ENCODE measurements around the gene ABHD4. TPM values are rescaled to one million over a fixed set of nuclear protein-coding genes. Genes with fewer than 3 reads are reported as not detected.

ABHD4 gene
- total and polyA plus RNA-seq, 2 of the 4 experiments (the other 2 are of a cell fraction): 5.0 to 22.0 TPM

DNA sequence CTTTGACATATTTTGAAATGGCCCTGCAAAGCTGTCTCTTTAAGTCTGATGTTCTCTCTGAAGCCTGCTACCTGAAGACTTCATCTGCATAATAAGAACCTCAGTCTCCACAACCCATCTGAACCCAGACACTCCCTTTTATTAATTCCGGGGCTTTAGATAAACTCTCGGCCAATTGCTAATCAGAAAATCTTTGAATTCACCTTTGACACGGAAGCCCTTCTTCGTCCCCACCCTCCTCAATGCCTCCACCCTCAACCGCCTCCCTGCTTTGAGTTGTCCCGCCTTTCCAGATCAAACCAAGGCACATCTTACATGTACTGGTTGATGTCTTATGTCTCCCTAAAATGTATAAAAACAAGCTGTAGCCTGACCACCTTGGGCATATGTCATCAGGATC lies 28.5 kb downstream of the ABHD4 start:
- no peak overlapping the region for H4K8ac ChIP-seq (ENCODE audit: low read depth in 2 of 2, low read length in 2 of 2)
- in situ Hi-C loops (cut with MboI; ENCODE audit: low sequenced_read_pairs) (no loop called here), dilution Hi-C loops (cut with HindIII; ENCODE audit: low sequenced_read_pairs, unreplicated experiment) (no loop called here), intact Hi-C loops (cut with micrococcal nuclease) (no loop called here)
- no peak overlapping the region for H2AK9ac ChIP-seq (replicated peaks; ENCODE audit: low read depth, low read length, poor library complexity)
- no peak overlapping the region for H3K18ac ChIP-seq (ENCODE audit: low read depth, low read length)
- no peak overlapping the region for H3K23ac ChIP-seq (ENCODE audit: low read depth, low read length)
- H4K20me1 ChIP-seq (ENCODE audit: insufficient read depth, low read length): no peaks in the 10 kb centered on the region
- H3K4me2 ChIP-seq (ENCODE audit: low read depth, low read length): no peak overlapping the region
- peaks cover 8% of the 10 kb centered on the region for H3K4me1 ChIP-seq (ENCODE audit: control insufficient read depth, insufficient read depth, low read length)
- no peak overlapping the region for H3K4me3 ChIP-seq (ENCODE audit: insufficient read depth, low read depth, low read length)
- 70% methylated on average over 2 of the region's 6 CpGs; no CpG with 5 or more reads in 1 of the 2 experiments for WGBS, 2 experiments (ENCODE audit: extremely low coverage in 2 of 2, insufficient read length in 1 of 2)
- no peak overlapping the region for H2AK5ac ChIP-seq (ENCODE audit: low read depth, low read length)
- H2BK15ac ChIP-seq (ENCODE audit: low read depth, low read length): no peak overlapping the region
- no peak overlapping the region for H3K14ac ChIP-seq (replicated peaks; ENCODE audit: low read depth, low read length)
- no peak for DNase-seq
- no peak overlapping the region for H2AFZ ChIP-seq (replicated peaks; ENCODE audit: low read length, poor library complexity)
- no peak for TF ChIP-seq BHLHE40 (IDR thresholded peaks at IDR 0.05; ENCODE audit: low read depth, low read length)
- no peak for TF ChIP-seq RFX5 (IDR thresholded peaks at IDR 0.05; ENCODE audit: low read depth, low read length)
- no peak for TF ChIP-seq RAD21 (IDR thresholded peaks at IDR 0.05; ENCODE audit: low read length)
- TF ChIP-seq, protein P1, sequence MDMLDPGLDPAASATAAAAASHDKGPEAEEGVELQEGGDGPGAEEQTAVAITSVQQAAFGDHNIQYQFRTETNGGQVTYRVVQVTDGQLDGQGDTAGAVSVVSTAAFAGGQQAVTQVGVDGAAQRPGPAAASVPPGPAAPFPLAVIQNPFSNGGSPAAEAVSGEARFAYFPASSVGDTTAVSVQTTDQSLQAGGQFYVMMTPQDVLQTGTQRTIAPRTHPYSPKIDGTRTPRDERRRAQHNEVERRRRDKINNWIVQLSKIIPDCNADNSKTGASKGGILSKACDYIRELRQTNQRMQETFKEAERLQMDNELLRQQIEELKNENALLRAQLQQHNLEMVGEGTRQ (IDR thresholded peaks at IDR 0.05; ENCODE audit: low read depth, low read length): no peak
- no peak for TF ChIP-seq SMC3 (IDR thresholded peaks at IDR 0.05; ENCODE audit: low read depth, low read length)
- TF ChIP-seq POLR2A (IDR thresholded peaks at IDR 0.05; ENCODE audit: low read depth, low read length): no peak
- TF ChIP-seq MXI1 (IDR thresholded peaks at IDR 0.05; ENCODE audit: borderline replicate concordance, low read depth, low read length): no peak
- TF ChIP-seq MAZ (IDR thresholded peaks at IDR 0.05; ENCODE audit: borderline replicate concordance, low read depth, low read length): no peak
- TF ChIP-seq CEBPB (IDR thresholded peaks at IDR 0.05; ENCODE audit: low read depth, low read length): no peak
- H3K9me3 ChIP-seq (ENCODE audit: control insufficient read depth, insufficient read depth, low read length): no peaks in the 10 kb centered on the region
- no peak overlapping the region for H4K91ac ChIP-seq (ENCODE audit: insufficient read depth, low read depth, low read length)
- no peak overlapping the region for H2BK120ac ChIP-seq (ENCODE audit: low read depth, low read length)
- no peaks in the 10 kb centered on the region for H3K79me1 ChIP-seq (ENCODE audit: low read depth in 1 of 2, low read length in 2 of 2)
- no peak for ATAC-seq (ENCODE audit: low read depth)
- H3K27ac ChIP-seq (ENCODE audit: insufficient read depth, low read length): no peak overlapping the region
- peaks cover 2% of the 10 kb centered on the region for H3K9me1 ChIP-seq (ENCODE audit: insufficient read depth, low read length)
- ChIA-PET CTCF (no interaction called here), POLR2A (ENCODE audit: unreplicated experiment) (no interaction called here)
- H3K36me3 ChIP-seq (ENCODE audit: control insufficient read depth, insufficient read depth, low read length): no peaks in the 10 kb centered on the region
- H4K5ac ChIP-seq (ENCODE audit: low read depth, low read length): no peak overlapping the region
- no TSS peak for BruUV-seq (replicated peaks)
- H3K27me3 ChIP-seq (ENCODE audit: control insufficient read depth, insufficient read depth, low read length): no peaks in the 10 kb centered on the region; the same call in 1 of the 2 replicates
- H2BK20ac ChIP-seq (ENCODE audit: low read depth, low read length): no peak overlapping the region
- no peak overlapping the region for H3K9ac ChIP-seq (ENCODE audit: low read depth, low read length)
- H3K4ac ChIP-seq (ENCODE audit: low read depth, low read length): no peak overlapping the region
- H3K56ac ChIP-seq (ENCODE audit: extremely low read depth, insufficient read depth, low read length): no peak overlapping the region
- H2BK5ac ChIP-seq (ENCODE audit: low read depth, low read length, poor library complexity, severe bottlenecking): no peak overlapping the region
